Kidney glomerular epithelial cell (primary cell): Measurements from ENCODE around the gene IGSF8.

Experiments used
- DNase-seq: peaks from one replicate; lab custom pipeline; 2025; lab: John Stamatoyannopoulos, UW

The IGSF8 gene

DNA sequence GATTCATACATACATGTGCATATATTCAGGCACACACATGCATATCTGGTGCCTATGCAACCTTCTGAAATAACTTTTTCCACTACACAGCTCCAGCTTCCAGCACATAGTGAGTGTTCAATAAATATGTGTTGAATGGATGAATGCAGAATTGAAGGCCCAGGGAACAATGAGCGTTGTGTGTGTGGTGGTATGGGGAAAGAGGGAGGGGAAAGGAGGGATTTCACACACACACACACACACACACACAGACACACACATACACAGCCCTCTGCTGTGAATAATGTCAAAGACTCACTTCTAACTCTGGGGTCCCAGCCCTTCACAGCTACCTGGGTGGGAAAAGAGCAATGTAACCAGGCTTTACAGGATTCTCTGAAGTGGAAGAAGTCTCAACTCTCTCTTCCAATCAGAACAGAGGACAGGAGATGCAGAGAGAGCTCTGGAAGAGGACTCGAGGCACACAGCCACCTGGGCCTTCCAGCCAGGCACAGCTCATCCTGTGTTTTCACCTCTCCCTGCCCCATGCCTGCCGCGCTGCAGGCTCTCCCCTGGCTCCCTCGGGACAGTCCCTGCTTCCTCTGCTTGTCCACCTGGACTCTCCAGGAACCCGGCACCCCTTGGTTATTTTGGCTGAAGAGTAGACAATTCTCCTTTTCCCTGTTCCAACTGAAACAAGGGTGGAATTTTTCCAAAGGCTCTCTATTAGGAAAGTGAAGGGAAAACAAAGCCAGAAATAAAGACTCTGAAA lies 5.4 kb upstream of the IGSF8 start:
- DNase-seq = no peak

DNA sequence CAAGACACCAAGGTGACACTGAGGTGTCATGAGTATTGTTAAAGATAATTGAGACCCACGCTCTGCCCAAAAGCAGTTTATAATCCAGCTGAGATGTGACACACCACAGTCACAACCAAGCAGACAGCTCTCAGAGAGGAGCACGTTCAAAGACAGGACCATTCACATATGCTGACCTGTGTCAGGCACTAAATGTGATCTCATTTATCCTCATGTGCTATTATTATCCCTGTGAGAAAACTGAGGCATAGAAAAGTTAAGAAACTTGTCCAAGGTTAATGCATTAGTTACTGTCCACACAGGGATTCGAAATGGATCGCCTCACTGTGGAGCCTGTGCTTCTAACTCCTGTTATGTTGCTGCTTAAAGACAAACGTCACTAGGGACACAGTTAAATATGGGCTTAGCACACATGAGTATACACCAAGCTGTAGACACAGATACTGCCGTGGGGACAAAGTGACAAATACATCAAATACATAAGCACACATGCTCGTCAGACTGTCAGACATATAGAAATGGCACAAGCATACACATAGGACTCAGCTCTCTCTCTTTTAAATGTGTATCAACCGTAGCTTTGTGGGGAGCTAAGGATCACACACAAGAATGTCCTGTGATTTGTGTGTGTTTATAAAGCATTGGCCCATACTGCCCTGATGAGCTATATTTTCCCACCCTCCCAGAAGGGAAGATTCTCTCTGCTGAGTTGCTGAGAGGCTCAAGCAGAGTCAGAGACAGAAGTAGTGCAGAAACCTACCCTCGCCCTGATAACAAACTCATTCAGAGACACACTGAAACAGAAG lies 3.5 kb upstream of the IGSF8 start:
- DNase-seq = peak; percentile 43

DNA sequence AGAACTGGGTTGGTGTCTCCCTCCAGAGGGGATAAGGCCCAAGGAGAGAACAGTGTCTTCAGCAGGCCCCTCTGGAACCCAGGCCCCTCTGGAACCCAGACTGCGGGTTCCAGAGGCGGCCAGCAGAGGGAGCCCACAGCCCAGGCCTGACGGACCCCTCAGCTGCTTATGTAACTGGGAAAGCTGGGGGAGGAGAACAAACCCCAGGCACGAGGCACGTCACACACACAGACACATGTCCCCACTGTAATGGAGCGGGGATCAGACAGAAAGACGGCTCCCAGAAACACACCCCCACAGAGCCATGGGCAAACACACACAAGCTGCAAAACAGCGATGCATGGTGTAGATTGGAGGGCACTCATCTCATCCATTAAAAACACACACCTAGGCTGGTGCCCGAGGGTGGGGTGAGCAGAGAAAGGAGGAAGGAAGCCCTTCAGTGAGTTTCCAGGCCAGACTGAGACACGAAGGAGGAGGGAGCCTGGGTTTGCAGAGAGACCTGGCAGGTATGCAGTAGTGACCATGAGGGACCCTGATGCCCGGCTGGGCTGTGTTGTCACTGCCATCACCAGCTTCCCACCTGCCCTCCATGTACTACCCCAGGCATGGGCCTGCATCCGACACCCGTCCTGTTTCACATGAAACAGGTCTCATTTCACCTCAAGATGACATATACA lies 2.8 kb upstream of the IGSF8 start:
- DNase-seq = peak; percentile 66

DNA sequence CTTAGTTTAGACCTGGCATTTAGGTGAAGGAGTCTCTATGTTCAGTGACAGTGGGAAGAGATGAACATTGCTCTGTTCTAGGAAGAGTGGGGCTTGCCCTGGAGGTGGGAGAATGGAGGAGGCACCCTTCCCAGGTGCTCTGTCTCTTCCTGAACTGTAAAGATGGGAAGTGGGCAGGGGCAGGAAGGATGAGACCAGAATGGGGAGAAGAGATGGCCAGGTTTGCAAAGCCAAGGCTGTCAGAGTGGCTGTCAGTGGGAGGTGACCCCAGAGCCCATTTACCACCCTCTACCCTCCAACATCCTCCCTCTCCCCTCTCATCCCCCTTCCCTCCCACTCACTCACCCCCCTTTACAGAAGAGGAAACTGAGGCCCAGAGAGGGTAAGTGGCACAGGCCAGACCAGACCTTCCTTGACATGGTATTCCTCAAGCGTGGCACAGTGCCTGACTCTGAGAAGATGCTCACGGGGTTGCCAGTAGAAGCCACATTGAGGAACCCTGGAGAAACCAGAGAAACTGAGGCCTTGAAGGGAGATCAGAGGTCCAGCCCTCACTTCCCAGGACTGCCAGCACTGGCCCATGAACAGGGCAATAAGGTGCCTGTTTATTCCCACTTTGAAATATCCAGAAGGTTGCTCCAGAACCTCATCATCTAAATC lies 1.4 kb upstream of the IGSF8 start:
- DNase-seq = no peak

DNA sequence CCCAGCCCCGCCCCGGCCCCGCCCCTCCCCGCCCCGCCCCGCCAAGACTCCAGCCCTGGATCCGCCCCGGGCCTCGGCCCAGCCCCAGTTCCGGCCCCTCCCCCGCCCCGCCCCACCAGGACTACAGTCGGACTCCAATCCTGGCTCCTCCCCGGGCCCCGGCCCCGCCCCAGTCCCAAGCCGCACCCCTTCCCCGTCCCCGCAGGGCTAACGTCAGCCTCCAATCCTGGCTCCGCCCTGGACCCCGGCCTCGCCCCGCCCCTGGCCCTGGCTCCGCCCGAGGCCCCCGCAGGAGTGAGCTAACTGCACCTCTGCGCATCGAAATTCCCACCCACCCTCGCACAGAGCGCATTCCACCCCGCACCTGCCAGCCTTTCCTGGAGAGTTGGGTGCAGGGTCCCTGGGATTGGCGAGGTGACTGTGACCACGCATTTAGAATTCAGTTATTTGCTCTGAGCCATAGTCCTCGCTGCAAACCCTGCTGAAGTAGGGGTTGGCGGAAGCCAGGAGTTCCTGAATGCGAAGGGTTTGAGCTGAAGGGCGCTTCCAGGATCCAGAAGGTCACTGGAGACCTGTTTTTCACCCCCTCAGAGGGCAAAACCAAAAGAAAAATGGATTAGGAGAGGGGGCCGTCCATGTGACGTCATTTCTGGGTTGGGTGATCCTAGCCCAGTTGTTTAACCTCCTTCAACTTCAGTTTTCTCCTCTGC lies 588 bp upstream of the IGSF8 start:
- peak; percentile 78 for DNase-seq

DNA sequence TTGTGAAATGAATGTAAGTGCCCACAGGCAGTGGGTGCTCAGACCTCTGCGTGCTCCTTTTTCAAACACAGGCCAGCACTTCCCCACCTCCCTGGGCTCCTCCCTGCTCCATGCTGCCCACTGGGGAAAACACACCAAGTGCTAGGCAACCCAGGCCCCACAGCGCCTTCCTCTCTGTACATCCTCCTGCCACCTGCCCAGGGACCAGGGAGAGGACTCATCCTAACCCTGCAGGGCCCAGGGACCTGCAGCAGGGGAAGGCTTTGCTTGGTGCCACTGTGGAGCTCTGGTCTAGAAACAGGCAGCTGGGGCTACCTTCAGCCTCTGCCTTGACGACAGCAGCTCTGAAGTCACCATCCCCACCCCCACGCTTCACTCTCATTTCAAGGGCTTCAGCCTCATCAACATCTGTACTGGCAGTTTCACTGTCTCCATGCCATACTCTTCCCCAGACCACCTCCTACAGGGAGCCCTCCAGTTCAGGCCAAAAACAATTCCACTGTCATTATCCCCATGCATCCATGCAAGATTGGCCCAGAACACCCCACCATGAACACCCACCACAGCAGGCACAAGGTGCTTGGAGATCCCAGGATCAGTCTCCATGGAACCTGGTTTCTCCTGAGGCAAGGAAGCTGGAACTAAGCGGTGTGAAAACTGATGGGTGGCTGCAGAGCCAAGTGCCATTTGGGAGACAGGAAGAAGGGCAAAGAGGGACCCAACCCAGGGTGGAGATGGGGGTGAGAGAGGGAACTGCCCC lies 1.1 kb downstream of the IGSF8 start:
- DNase-seq = no peak

DNA sequence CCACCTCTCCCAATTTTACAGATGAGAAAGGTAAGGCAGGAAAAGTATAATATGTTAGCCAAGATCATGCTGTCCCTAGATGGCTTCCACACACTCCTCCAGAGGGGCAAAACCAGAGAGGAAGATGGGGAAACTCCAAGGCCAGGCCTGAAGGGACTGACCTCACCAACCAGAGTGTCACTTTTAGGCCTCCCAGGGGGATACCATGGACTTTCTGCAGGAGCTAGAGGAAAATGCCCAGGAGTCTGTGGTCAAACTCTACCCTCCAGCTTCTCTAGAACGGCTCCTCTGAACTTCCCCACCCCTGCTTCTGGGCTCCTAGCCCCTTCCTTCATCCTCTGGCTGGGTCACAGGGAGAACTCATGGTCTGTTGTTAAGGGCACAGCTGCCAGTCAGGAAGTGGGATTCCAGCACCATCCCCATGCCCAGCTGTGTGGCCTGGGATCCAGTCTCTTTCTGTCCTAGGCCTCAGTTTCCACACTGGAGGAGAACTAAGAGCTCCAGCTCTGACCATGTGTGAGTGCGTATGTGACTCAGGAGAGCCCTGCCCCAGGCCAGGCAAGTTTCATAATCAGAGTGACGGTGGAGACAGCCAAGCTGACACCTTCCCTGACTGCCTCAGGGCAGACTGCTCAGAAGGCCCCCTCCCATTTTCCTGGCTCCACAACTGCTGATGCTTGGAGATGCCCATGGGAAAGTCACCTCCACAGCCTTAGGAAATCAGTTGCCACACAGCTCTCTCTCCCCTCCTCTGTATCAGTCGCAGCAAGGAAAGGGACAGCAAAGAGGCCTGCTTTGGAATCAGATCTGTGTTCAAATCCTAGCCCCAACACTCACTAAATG lies 1.9 kb downstream of the IGSF8 start:
- no peak for DNase-seq

DNA sequence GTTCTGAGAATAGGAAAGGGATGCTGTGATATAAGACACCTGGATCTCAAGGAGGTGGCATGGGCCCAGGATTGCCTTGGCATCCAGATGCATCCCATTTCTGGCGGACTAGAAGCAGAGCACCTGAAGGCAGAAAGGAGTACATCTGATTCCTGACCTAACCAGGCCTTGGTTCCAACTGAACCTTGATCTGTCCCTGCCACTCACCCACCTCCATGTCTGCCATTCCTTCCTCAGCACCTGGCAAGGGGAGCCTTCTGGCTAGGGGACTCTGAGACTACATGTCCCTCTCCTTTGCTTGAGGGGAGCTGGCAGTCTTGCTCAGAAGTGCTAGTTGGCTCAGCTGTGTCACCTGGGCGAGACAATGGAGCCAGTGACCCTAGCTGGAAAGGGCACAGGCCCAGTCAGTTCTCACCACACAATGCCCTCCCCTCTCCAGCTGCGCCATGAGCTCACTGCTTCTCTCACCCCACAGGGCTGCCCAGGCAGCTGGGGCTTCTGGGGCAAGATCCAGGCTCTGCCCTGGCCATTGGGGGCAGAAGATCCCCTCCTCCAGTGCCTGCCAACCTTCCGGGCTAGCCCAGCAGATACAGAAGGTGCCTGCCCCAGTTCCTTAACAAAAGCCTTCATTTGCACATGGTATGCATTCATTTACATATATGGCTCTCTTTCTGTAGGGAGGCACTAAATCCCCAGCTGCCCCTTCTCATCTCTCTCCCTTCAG lies 2.9 kb downstream of the IGSF8 start:
- DNase-seq = no peak

DNA sequence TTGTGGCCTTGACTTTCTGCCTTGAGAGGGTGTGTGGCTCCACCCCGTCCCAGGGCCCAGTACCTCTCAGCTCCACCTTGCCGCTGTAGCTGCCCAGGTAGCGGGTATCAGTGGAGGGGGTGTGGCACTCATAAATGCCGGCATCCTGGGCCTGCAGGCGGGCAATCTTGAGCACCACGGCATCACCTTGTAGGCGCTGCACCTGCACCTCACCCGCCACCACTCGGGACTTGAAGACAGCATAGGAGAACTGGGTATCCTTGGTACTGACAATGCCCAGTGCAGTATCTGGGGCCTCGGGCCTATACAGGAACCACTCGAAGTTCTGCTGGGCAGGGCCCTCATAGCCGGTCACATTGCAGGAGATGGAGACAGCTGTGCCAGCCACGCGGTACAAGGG lies 3.6 kb downstream of the IGSF8 start:
- DNase-seq = no peak

DNA sequence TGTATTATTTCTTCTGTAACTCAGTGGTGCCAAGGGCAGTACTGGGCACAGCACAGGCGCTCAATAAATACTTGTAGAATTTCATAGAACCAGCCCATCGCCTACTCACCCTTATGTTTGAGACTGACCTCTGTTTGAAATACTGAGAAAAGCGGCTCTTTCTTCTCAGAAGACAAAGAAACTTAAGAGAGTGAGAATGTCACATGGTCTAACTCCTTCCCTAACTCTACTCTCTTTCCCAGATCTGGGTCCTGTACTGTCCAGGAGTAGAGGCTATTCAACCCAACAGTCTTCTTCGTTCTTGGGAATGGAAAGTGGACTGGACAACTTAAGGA lies 4.2 kb downstream of the IGSF8 start:
- DNase-seq = no peak

DNA sequence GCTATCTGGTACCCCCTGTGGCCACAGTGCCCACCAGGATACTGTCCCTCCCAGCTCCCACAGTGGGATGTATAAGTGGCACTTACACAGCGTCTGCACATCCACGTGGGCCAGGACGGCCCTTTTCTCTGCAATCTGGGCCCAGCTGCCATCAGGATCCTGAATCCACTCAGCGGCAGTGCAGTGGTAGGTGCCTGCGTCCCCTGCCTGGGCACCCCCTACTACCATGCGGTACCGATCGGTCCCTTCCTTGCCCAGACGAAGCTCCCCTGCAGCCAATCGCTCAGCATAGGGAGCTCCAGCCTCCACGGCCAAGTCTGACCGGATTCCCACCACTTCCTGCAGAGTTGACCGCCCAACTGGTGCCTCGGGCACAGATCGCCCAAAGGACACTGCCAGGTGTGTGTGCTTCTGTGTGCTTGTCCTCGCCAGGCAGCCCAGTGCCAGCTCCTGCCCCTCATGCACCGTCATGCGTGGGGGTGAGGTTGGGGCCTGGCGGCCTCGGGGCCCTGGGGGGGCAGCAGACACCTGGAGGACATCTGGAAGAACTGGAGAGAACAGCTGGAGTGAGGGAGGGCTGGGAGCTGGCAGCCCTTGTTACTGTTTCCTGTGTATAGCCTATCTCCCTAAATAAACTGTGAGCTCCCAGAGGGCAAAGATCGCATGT lies 4.7 kb downstream of the IGSF8 start:
- no peak for DNase-seq

DNA sequence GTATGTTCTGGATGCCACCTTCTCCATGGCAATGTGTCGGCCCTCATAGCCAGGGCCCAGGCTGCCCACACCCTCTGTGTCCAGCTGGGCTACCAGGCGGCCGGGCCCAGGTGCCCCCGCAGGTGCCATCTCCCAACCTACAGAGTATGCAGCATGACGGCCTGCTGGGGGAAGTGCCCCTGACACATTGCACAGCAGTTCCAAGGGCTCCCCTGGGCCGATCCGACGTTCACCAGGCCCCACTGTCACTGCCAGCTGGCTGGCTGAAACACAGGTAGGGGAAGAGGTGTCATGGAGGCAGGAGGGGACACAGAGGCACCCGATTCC lies 5.4 kb downstream of the IGSF8 start:
- DNase-seq = no peak

DNA sequence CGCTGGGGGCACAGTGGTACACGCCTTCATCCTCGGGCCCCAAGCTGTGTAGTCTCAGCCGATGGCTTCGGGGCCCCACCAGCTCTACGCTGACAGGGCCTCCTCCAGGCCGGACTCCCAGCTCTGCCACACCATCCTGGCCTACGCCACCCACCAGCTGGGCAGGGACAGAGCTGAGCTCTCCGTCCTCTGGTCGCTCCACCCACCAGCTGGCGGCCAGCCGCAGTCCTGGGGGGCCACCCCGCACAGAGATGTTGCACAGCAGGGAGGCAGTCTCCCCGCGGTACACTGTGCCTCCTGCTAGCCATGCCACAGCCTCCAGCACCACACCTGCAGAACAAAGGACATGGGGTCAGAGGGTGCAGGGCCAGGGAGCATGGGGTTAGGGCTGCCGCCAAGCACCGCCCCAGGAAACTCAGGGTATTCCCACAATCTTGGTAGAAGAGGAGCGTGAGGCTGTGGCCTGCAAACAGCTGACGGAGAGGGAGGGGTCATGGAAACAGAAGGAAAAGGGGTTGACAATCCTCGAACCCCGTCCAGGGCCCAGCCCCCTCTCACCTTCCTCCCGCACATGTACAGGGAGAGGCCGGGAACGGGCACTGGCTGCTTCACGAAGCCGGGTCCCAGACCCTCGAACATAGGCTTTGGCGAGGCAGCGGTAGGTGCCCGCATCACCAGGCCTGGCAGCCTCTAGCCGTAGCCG lies 5.9 kb downstream of the IGSF8 start:
- no peak for DNase-seq

DNA sequence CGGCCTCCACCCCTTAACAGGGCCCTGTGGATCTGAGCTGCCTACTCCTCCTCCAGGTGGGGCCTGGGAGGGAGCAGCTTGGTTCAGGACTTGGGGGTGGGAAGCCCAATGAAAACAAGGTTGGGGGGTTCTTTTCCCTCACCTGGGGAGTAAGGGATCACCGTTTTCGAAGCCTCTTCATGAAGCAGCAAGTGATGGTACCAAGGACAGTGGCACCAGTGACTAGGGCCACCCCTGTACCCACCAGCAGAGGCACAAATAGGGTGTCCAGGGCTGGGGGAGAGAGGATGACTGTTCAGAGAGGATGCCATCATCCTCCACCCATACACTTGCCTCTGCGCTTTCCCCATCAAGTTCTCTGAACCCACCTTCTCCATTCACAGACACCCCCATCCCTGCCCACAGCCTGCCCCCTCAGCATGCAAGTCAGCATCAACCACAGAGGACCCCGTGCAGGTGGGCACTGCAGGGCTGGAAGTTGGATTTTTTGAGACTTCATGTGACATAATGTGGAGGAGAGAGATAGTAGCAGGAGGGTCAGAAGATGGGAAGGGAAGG lies 6.7 kb downstream of the IGSF8 start:
- no peak for DNase-seq

DNA sequence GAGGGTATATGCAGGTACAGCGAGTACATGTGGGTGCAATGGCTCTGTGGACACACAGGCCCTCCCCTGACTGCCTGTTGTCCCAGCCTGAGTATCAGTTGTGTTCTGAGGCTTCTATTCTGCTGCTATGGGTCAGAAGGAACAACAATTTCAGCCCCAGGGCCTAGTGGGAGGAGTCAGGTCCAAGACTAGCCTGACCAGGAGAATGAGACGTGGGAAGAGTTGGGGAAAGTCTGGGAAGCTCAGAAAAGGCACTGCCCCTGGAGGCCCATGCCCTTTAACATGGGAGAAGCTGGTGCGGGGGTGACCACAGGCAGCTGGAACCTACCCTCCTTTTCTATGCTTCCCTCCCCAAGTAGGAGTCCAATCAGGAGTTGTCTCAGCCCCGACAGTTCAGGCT lies 7.7 kb downstream of the IGSF8 start:
- no peak for DNase-seq

DNA sequence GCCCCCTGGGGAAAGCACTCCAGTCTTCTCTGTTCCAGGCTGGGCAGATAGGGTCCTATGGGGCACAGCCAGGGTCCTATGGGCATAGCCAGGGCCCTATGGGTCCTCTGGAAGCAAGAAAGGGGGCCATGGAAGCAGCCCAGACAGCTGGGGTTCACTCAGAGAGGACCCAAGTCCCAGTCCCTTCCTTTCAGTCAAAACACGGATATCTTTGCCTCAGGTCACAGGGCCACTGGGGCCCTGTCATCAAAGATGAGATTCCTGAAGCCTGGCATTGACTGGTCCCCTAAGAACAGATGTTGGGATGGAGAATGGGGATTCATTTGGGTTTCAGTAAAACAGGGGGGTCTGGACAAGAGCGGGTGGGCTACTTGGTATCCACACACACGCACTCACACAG lies 8.5 kb downstream of the IGSF8 start:
- DNase-seq = no peak

DNA sequence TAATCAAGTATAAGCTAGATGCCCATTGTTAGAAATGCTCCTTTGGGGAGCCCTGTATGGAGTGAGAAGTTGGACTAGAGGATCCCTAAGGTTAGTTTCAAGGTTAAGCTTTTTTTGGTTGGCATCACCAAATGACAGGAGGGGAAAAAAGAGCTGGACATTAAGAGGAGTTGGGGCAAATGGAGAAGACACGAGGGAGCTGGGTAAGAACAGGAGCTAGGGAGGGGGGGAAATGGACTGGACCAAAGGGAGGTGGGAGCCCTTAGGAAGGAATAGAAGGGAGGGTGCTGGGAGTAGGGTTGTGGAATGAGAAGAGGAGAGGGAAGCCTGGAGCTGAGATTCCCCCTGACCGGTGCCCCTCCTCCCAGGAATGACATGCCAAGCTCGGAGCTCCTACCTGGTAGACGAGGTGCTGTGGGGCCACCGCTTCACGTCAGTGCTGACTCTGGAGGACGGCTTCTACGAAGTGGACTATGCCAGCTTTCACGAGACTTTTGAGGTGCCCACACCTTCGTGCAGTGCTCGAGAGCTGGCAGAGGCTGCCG lies 11.2 kb downstream of the IGSF8 start:
- DNase-seq = no peak

DNA sequence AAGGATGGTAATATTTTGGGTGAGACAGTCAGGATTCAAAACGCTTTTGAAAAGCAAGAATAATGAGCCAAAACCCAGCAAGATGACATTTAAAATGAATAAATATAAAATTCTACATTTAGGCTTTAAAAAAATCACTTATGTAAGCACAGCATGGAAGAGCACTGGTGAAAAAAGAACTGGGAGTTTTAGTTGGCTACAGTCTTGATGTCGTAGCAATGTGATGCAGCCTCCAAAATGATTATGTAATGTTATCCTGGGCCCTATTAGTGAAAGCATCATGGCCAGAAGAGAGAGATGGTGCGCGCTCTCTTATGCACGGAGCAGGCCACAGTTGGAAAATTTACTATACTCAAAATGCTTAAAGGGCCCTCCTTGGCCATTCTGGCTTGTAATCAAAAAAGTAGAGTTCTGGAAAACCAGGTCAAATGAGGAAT lies 11.9 kb downstream of the IGSF8 start:
- DNase-seq = no peak
